Spleen (tissue), 11 donors: ENCODE data around the gene UBE2B. TPM values are rescaled to one million over a fixed set of nuclear protein-coding genes. Genes with fewer than 3 reads are reported as not detected.
"Not testable (repeated sequence)": the region's sequence is repeated elsewhere in the genome, so short reads cannot be mapped to it uniquely, and the experiment has no call there.

Experiments
- DNase-seq: peaks from one replicate; pipeline ENCODE4 v3.0.0-alpha.2; 2020
- H3K27ac ChIP-seq, 8 donors: fragments of 200-600 bp; sonication (generic) in 7 of 8; 1 replicate in 4 of 8; 2 replicates in 4 of 8; pipeline versions ENCODE4 v1.5.0 to v1.8.0; 2016 to 2021; ENCODE audit warnings: inconsistent platforms in 4 of 8, mild to moderate bottlenecking in 4 of 8, moderate library complexity in 1 of 8
- H3K27me3 ChIP-seq, 7 donors: fragments of 200-600 bp; sonication (generic) in 6 of 7; replicated peaks in 1 of 7; 1 replicate in 4 of 7; 2 replicates in 3 of 7; pipeline versions ENCODE4 v1.5.0 to v1.8.0; 2016 to 2021; ENCODE audit warnings: inconsistent platforms in 3 of 7, mild to moderate bottlenecking in 1 of 7
- H3K36me3 ChIP-seq, 6 donors: fragments of 200-600 bp; sonication (generic) in 5 of 6; 1 replicate in 4 of 6; 2 replicates in 2 of 6; pipeline versions ENCODE4 v1.5.0 to v1.8.0; 2016 to 2021; ENCODE audit warnings: inconsistent platforms in 2 of 6
- H3K4me1 ChIP-seq, 6 donors: fragments of 200-600 bp; sonication (generic) in 5 of 6; 1 replicate in 3 of 6; 2 replicates in 3 of 6; pipeline versions ENCODE4 v1.5.0 to v1.8.0; 2016 to 2021; ENCODE audit warnings: inconsistent platforms in 3 of 6
- H3K4me3 ChIP-seq, 8 donors: fragments of 200-600 bp; sonication (generic) in 7 of 8; 1 replicate in 4 of 8; 2 replicates in 4 of 8; pipeline versions ENCODE4 v1.5.0 to v1.8.0; 2016 to 2021; ENCODE audit warnings: inconsistent platforms in 4 of 8, mild to moderate bottlenecking in 4 of 8, moderate library complexity in 2 of 8
- H3K9me3 ChIP-seq, 8 donors: fragments of 200-600 bp; sonication (generic) in 7 of 8; 1 replicate in 4 of 8; 2 replicates in 4 of 8; pipeline versions ENCODE4 v1.5.0 to v1.8.0; 2016 to 2021; ENCODE audit warnings: inconsistent platforms in 4 of 8
- CTCF ChIP-seq, 11 experiments: fragments of 200-600 bp in 7 of 11; fragments of 450-650 bp in 4 of 11; sonication (generic) in 4 of 11; IDR thresholded peaks in 8 of 11; conservative IDR thresholded peaks in 3 of 11; 1 replicate in 7 of 11; 2 replicates in 4 of 11; pipeline versions ENCODE4 v1.4.0 to v1.8.0; 2016 to 2021; ENCODE audit warnings: antibody characterized with exemption in 11 of 11, inconsistent platforms in 4 of 11, mild to moderate bottlenecking in 1 of 11
- POLR2A ChIP-seq, 3 donors: fragments of 450-650 bp; IDR thresholded peaks; one replicate each; pipeline ENCODE4 v1.5.1; 2017; ENCODE audit warnings: antibody characterized with exemption in 3 of 3, mild to moderate bottlenecking in 1 of 3
- POLR2AphosphoS5 ChIP-seq, 3 donors: sonication (generic); formaldehyde crosslinking; IDR thresholded peaks; one replicate each; pipeline ENCODE4 v1.5.1; 2017; ENCODE audit warnings: antibody characterized with exemption in 3 of 3
- WGBS, 5 donors: extraction: QIAGEN DNeasy Blood & Tissue Kit in 3 of 5; methylation state at CpG; one replicate each; pipeline versions ENCODE4 v1.1.5 to v1.1.7; 2013 to 2018; 5-methylcytosine and 5-hydroxymethylcytosine counted together
- intact Hi-C: fragments of 100-400 bp; cut with DNase I; formaldehyde crosslinking; loops from one replicate; pipeline ENCODE4 v1.15.0; 2023; ENCODE audit warnings: low total_unique reads
- polyA plus RNA-seq, 3 donors: library from polyadenylated mRNA; stranded (reverse); fragments of 200-250 nt; gene quantifications; one replicate each; pipeline ENCODE4 v1.2.1, GENCODE V29; 2013
- total RNA-seq, 7 donors: library from RNA; depleted of rRNA in 3 of 7; stranded (reverse); fragments of >200 nt in 3 of 7; fragmentation: NEBNext Ultra II Directional in 4 of 7; extraction: Animal tissue kit (Norgen Biotek cat#: 25700) in 4 of 7; gene quantifications; one replicate each; pipeline versions ENCODE4 v1.1.0 to v1.2.1, GENCODE V29; 2016 to 2021
- donor health status: healthy with polysubstance abuse.
- donor health status: DM: no; HTN: no; CAD: no; lungs with moderate emphysema.
- donor health status: DM: no; HTN: no; CAD: no.
- donor health status: Bipolar disorder and iron deficiency.
- donor health status: healthy.
- donor health status: DM: no; HTN: no; CAD: no.
- donor health status: DM: yes; HTN: yes; CAD: no.

The UBE2B gene
- total and polyA plus RNA-seq, 10 donors: 67.7 to 117 (median 101) TPM

- Histone ChIP-seq H3K4me3 (no peak overlapping the region), H3K36me3 (peaks cover 2 to 100% (median 84%) of the 10 kb centered on the region in 6 donors), H3K27ac (no peak overlapping the region), H3K27me3 (no peaks in the 10 kb centered on the region), H3K9me3 (no peaks in the 10 kb centered on the region), H3K4me1 (peaks cover 0 to 62% (median 18%) of the 10 kb centered on the region in 6 donors)
- intact Hi-C loops: no loop called here
- no peak for DNase-seq
- TF ChIP-seq CTCF (IDR thresholded peaks at IDR 0.05 in 8 of 11, conservative IDR thresholded peaks at IDR 0.05 in 3 of 11): no peak
- no peak for TF ChIP-seq POLR2AphosphoS5 (IDR thresholded peaks at IDR 0.05)
- TF ChIP-seq POLR2A (IDR thresholded peaks at IDR 0.05): no peak
- 70 to 90% (median 84%) methylated on average over 5 of the region's 5 CpGs for WGBS, 5 donors
These were observed 9.0 kb downstream of the UBE2B start for GRCh38 chr5:134380346-134380745.

DNA sequence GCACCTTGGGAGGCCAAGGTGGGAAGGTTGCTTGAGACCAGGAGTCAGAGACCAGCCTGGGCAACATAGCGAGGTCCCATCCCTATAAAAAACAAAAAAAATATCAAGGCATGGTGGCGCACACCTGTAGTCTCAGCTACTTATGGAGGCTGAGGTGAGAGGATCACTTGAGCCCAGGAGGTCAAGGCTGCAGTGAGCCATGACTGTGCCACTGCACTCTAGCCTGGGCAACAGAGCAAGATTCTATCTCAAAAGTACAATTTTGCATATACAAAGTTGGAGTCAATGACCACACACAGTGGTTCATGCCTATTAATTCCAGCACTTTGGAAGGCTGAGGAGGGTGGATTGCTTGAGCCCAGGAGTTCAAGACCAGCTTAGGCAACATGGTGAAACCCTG is 10.8 kb downstream of the UBE2B start:
- peaks cover 2 to 100% (median 94%) of the 10 kb centered on the region in 6 donors for H3K36me3 ChIP-seq
- intact Hi-C loops: not testable (repeated sequence)
- WGBS, 5 donors: 97 to 100% (median 100%) methylated on average over 2 of the region's 2 CpGs

DNA sequence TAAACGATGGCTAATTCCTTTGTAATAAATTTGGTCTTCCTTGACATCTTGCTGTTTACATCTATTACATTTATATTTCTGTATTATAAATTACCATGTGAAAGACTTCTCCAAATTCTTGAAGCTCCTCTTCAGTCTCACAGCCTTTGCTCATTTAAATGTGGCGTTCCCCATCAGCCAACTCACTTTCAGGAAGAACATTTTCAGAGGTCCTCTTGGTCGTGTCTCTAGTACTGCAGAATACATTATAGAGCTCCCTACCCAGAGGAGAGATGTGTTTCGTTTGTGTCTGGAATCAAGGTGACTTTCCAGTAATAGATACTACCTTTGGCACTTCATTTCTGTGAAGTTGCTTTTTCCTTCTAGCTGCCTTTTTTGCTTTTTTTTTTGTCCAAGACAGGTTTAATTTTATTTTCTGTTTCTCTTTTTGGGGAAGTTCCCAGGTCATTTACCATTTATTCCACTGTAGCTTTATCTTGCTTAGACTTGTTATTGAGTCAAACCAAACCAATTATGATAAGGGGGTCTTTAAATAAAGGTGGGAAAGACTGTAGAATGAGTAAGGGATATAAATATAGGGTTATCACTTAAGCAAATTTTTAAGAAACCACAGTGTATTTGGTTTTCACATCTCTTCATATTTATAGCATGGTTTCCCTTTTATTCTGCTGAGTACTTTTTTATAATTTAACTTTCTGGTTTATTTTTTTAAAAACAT is 12.8 kb downstream of the UBE2B start:
- Histone ChIP-seq H3K9me3 (peaks cover 0 to 7% (median 0%) of the 10 kb centered on the region in 8 donors), H3K27ac (no peak overlapping the region), H3K4me3 (no peak overlapping the region), H3K4me1 (peaks cover 0 to 26% (median 8%) of the 10 kb centered on the region in 6 donors), H3K36me3 (peaks cover 2 to 100% (median 97%) of the 10 kb centered on the region in 6 donors), H3K27me3 (no peaks in the 10 kb centered on the region)
- no peak for DNase-seq
- no peak for TF ChIP-seq POLR2A (IDR thresholded peaks at IDR 0.05)
- no peak for TF ChIP-seq CTCF (IDR thresholded peaks at IDR 0.05 in 8 of 11, conservative IDR thresholded peaks at IDR 0.05 in 3 of 11)
- TF ChIP-seq POLR2AphosphoS5 (IDR thresholded peaks at IDR 0.05): no peak
- intact Hi-C loops: no loop called here
- 58 to 75% (median 67%) methylated on average over 4 of the region's 4 CpGs for WGBS, 5 donors

More for the DNA sequence above, 10.8 kb downstream of the UBE2B start:
- peaks cover 0 to 46% (median 11%) of the 10 kb centered on the region in 6 donors for H3K4me1 ChIP-seq
- not testable (repeated sequence) for DNase-seq, H3K4me3 ChIP-seq, H3K27me3 ChIP-seq, H3K27ac ChIP-seq, H3K9me3 ChIP-seq

- intact Hi-C loops: no loop called here
- TF ChIP-seq POLR2AphosphoS5 (IDR thresholded peaks at IDR 0.05): no peak
- no peak for TF ChIP-seq CTCF (IDR thresholded peaks at IDR 0.05 in 8 of 11, conservative IDR thresholded peaks at IDR 0.05 in 3 of 11)
- TF ChIP-seq POLR2A (IDR thresholded peaks at IDR 0.05): no peak
- Histone ChIP-seq H3K27me3 (no peaks in the 10 kb centered on the region), H3K4me3 (no peak overlapping the region), H3K27ac (no peak overlapping the region), H3K9me3 (peaks cover 0 to 7% (median 0%) of the 10 kb centered on the region in 8 donors), H3K4me1 (peaks cover 0 to 12% (median 7%) of the 10 kb centered on the region in 6 donors), H3K36me3 (peaks cover 0 to 100% (median 97%) of the 10 kb centered on the region in 6 donors)
- 84 to 97% (median 95%) methylated on average over 1 of the region's 1 CpG for WGBS, 5 donors
- no peak for DNase-seq
These were observed 16.1 kb downstream of the UBE2B start for GRCh38 chr5:134387443-134387842.
